Caco-2 (cell line): Measurements from ENCODE around the gene RBM4. TPM values are rescaled to one million over a fixed set of nuclear protein-coding genes. Genes with fewer than 3 reads are reported as not detected.

Experiments
- BruUV-seq: library from RNA; stranded (reverse); fragments of 400-500 nt; replicated peaks from 2 replicates; lab custom pipeline; 2021; lab: Mats Ljungman, UMichigan
- CTCF ChIA-PET: fragments of 300-600 bp; sonication (Branson Sonifier 250); formaldehyde crosslinking; loops from one replicate; lab custom pipeline; 2022; ENCODE audit warnings: antibody characterized with exemption; lab: Charles Lee
- POLR2A ChIA-PET: fragments of 300-600 bp; sonication (Branson Sonifier 250); formaldehyde crosslinking; loops from one replicate; lab custom pipeline; 2022; ENCODE audit warnings: antibody characterized with exemption; lab: Charles Lee
- DNase-seq, 2 experiments: peaks; one replicate each; pipeline versions ENCODE4 v3.0.0 to v3.0.0-alpha.2; 2020 to 2022
- H3K27me3 ChIP-seq: replicated peaks from 2 replicates; pipeline ENCODE4 v1.6.0; 2011; ENCODE audit warnings: low read length; ENCODE audit not compliant: control insufficient read depth, insufficient read depth
- H3K36me3 ChIP-seq: 2 replicates; pipeline ENCODE4 v1.5.1; 2011; ENCODE audit warnings: low read length; ENCODE audit not compliant: control insufficient read depth, insufficient read depth
- H3K4me1 ChIP-seq: fragments of 250-450 bp; sonication (Bioruptor Pico); 2 replicates; pipeline ENCODE4 v1.5.1; 2020; ENCODE audit warnings: mild to moderate bottlenecking
- H3K4me3 ChIP-seq: 2 replicates; pipeline ENCODE4 v1.5.1; 2011; ENCODE audit warnings: low read depth, mild to moderate bottlenecking, control low read depth, low read length
- H3K9me3 ChIP-seq: fragments of 250-450 bp; sonication (Bioruptor Pico); 2 replicates; pipeline ENCODE4 v1.5.1; 2020; ENCODE audit warnings: mild to moderate bottlenecking, moderate library complexity
- H3K27ac Mint-ChIP-seq: one replicate; pipeline ENCODE4 v1.8.0; 2022; ENCODE audit warnings: mixed read lengths; ENCODE audit not compliant: unreplicated experiment
- H3K27me3 Mint-ChIP-seq: one replicate; pipeline ENCODE4 v1.8.0; 2022; ENCODE audit warnings: mixed read lengths; ENCODE audit not compliant: insufficient read depth, unreplicated experiment
- H3K36me3 Mint-ChIP-seq: one replicate; pipeline ENCODE4 v1.8.0; 2022; ENCODE audit warnings: mild to moderate bottlenecking, mixed read lengths; ENCODE audit not compliant: insufficient read depth, unreplicated experiment
- H3K4me1 Mint-ChIP-seq: one replicate; pipeline ENCODE4 v1.8.0; 2022; ENCODE audit warnings: low read depth, mixed read lengths; ENCODE audit not compliant: unreplicated experiment
- H3K4me3 Mint-ChIP-seq: one replicate; pipeline ENCODE4 v1.8.0; 2022; ENCODE audit warnings: mild to moderate bottlenecking, moderate library complexity, mixed read lengths; ENCODE audit not compliant: unreplicated experiment
- H3K9me3 Mint-ChIP-seq: one replicate; pipeline ENCODE4 v1.8.0; 2022; ENCODE audit warnings: mixed read lengths; ENCODE audit not compliant: unreplicated experiment
- CTCF ChIP-seq, 2 experiments: fragments of 200-600 bp in 1 of 2; IDR thresholded peaks; 1 replicate in 1 of 2; 2 replicates in 1 of 2; pipeline versions ENCODE4 v1.5.1 to v1.8.0; 2011 to 2022; ENCODE audit warnings: antibody characterized with exemption in 1 of 2, control low read depth in 1 of 2, inconsistent platforms in 1 of 2, low read depth in 1 of 2, low read length in 1 of 2, mild to moderate bottlenecking in 1 of 2, moderate library complexity in 1 of 2; ENCODE audit not compliant: insufficient read depth in 1 of 2, severe bottlenecking in 1 of 2, unreplicated experiment in 1 of 2
- intact Hi-C: fragments of 100-400 bp; cut with micrococcal nuclease; formaldehyde crosslinking; loops from one replicate; pipeline ENCODE4 v1.10.0; 2022; ENCODE audit not compliant: unreplicated experiment
- total RNA-seq: library from RNA; stranded (reverse); gene quantifications from 2 replicates; pipeline ENCODE4 v1.2.3, GENCODE V29; 2022

Gene RBM4
- total RNA-seq, 1 experiment from 2014 or later = 257 TPM

- peak within 1 kb of the TSS; percentile 94 for H3K4me3 Mint-ChIP-seq
- Histone ChIP-seq H3K36me3 (0 out of 2 replicates have a peak, but pooled peaks cover 2% of the 10 kb centered on the region), H3K9me3 (no peaks in the 10 kb centered on the region), H3K4me3 (peak within 1 kb of the TSS; percentile 57), H3K27me3 (no peaks in the 10 kb centered on the region), H3K4me1 (peaks cover 17% of the 10 kb centered on the region)
- H3K27ac Mint-ChIP-seq = peak within 1 kb of the TSS; percentile 99
- H3K4me1 Mint-ChIP-seq = peaks cover 25% of the 10 kb centered on the region
- DNase-seq = peak; percentile 100
- no peaks in the 10 kb centered on the region for H3K27me3 Mint-ChIP-seq
- CTCF ChIA-PET = interaction anchor here (0.6 to 2.2 kb wide), 8 partner anchors 9 to 137 kb away, joined by 3 to 12 read pairs (median 7); partner anchors contain the start of genes CCDC87, CCS, DPP3 and RBM4
- TF ChIP-seq CTCF (IDR thresholded peaks at IDR 0.05; ENCODE audit: insufficient read depth in 1 of 2, low read depth in 1 of 2, low read length in 1 of 2, severe bottlenecking in 1 of 2, unreplicated experiment in 1 of 2) = no peak
- BruUV-seq = no TSS peak
- intact Hi-C loops = loop anchor here (1.0 to 5.0 kb wide), 5 partner anchors 22 to 136 kb away; partner anchors contain the start of genes ACTN3, CCDC87, CCS and DPP3
- H3K36me3 Mint-ChIP-seq = peaks cover 59% of the 10 kb centered on the region
- no peaks in the 10 kb centered on the region for H3K9me3 Mint-ChIP-seq
- POLR2A ChIA-PET = interaction anchor here (0.5 to 2.5 kb wide), 45 partner anchors 9 to 780 kb away, joined by 3 to 160 read pairs (median 5); partner anchors contain the start of genes ACTN3, CCDC87, CCS and DPP3
These were observed 21.9 kb upstream of the RBM4 start, which contains the start of gene RBM14 for GRCh38 chr11:66616379-66617154. Gene RBM14, plus strand, starts transcription at chr11:66616630. Its CDS starts 91 bp downstream, at chr11:66616721.

- Histone ChIP-seq H3K4me3 (peak overlapping the region; percentile 57), H3K9me3 (no peaks in the 10 kb centered on the region), H3K4me1 (peaks cover 17% of the 10 kb centered on the region), H3K36me3 (0 out of 2 replicates have a peak, but pooled peaks cover 2% of the 10 kb centered on the region), H3K27me3 (no peaks in the 10 kb centered on the region)
- Mint-ChIP-seq H3K4me3 (peak overlapping the region; percentile 94), H3K9me3 (no peaks in the 10 kb centered on the region), H3K4me1 (peaks cover 25% of the 10 kb centered on the region), H3K27me3 (no peaks in the 10 kb centered on the region), H3K36me3 (peaks cover 66% of the 10 kb centered on the region), H3K27ac (peak overlapping the region; percentile 99)
- no TSS peak for BruUV-seq
- ChIA-PET POLR2A (interaction anchor here (0.6 to 2.5 kb wide), 24 partner anchors 8 to 245 kb away, joined by 3 to 160 read pairs (median 9); partner anchors contain the start of genes ACTN3, CCDC87, CCS and DPP3), CTCF (interaction anchor here (0.9 to 2.2 kb wide), 6 partner anchors 20 to 137 kb away, joined by 3 to 12 read pairs (median 8); partner anchors contain the start of genes CCDC87, CCS, DPP3 and RBM4)
- DNase-seq = no peak
- intact Hi-C loops = loop anchor here (5.0 kb wide), 1 partner anchor 70 kb away; the partner anchor contains the start of genes ACTN3 and ZDHHC24
- TF ChIP-seq CTCF (IDR thresholded peaks at IDR 0.05; ENCODE audit: insufficient read depth in 1 of 2, low read depth in 1 of 2, low read length in 1 of 2, severe bottlenecking in 1 of 2, unreplicated experiment in 1 of 2) = no peak
These were observed 21.2 kb upstream of the RBM4 start for GRCh38 chr11:66617155-66617834.
